Suppressor macrophage treated with lipopolysaccharide for 4 hours (primary cell): ENCODE results near the gene FGD4.

Experiments
- DNase-seq: peaks from one replicate; pipeline ENCODE4 v3.0.0-alpha.2; 2020

The FGD4 gene

DNA sequence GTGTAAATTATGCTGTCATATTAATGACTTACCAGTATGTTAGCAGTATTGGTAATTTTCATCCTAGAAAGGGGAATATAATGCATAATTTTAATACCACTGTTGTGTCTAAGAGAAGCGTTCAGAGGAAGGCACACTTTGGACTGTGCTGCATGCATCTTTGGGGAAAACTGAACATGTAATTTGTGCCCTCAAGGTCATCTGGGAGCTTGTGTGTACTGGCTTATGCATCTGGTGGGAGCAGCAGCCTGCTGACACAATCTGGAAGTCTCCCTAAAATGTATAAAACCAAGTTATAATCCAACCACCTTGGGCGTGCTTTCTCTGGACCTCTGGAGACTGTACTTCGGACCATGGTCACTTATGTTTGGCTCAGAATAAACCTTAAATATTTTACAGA, 14.1 kb downstream of the FGD4 start:
- no peak for DNase-seq

DNA sequence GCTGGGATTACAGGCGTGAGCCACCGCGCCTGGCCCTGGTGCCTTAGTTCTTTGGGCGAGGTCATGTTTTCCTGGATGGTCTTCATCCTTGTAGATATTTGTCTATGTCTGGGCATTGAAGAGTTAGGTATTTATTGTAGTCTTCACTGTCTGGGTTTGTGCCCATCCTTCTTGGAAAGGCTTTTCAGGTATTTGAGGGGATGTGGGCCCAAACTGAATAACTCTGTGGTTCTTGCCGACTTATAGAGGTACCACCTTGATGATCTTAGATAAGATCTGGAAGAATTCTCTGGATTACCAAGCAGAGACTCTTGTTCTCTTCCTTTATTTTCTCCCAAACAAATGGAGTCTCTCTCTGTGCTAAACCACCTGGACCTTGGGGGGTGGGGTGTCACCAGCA, 18.9 kb downstream of the FGD4 start:
- DNase-seq, result no peak

DNA sequence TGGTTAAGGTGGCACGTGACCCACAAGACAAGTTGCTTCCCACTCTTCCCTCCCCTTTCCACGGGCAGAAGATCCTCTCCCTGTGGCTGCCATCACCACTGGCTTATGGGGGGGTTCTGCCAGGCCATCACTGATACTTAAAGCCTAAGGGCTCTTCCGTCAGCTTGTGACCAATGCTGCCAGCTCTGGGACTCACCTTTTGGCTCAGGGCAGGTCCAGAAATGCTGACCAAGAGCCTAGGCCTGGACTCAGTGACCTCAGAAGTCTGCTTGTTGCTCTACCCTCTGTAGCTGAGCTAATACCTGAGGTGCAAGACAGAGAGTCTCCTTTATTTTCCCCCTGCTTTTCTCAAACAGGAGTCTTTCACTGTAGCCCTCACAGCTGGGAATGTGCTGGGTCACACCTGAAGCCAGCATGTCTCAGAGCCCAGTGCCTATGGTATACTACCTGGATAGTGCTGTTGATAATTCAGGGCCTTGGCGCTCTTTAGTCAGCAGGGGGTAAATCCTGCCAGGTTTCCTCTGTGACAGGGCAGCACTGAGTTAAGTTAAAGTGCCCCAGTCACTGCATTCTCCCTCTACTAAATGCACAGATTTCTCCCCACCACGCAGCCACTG, 19.7 kb downstream of the FGD4 start:
- no peak for DNase-seq

DNA sequence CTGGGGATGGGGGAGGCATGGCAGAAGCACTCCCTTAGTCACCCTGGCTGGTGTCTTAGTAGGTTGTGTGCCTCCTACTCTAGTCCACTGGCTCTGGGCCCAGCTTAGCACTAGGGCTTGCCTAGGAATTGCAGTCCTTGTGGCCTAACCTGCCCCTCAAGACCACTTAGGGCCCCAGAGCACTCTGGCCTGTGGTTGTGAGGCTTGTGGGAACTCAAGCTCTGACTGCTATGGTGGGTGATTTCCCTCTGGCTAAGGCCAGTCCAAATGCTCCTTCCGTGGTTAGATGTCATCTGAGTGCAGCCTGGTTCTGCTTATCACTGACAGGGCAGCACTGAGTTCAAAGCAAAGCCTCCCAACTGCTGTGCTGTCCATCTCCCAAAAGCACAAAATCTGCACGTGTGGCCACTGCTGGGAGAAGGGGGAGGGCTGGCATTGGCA, 20.2 kb downstream of the FGD4 start:
- peak; percentile 65 for DNase-seq

DNA sequence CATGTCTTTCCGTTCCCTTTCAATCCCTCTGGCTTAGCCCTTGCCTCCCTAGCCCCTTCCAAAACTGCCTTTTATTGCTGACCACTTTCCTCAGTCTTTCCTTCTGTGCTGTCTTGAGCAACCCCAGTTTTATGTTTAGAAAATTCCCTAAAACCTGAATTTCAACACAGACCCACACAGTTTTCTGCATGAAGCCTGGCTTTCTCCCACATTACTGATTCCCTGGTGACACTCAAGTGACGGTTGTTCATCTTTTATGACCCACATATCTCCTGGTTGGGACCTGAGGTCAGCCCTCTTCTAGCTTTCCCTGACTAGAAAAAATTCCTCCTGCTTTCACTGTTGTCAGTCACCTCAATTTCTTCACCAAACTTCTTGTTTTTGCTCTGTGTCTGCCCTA, 21.0 kb downstream of the FGD4 start:
- DNase-seq, result peak; percentile 66

DNA sequence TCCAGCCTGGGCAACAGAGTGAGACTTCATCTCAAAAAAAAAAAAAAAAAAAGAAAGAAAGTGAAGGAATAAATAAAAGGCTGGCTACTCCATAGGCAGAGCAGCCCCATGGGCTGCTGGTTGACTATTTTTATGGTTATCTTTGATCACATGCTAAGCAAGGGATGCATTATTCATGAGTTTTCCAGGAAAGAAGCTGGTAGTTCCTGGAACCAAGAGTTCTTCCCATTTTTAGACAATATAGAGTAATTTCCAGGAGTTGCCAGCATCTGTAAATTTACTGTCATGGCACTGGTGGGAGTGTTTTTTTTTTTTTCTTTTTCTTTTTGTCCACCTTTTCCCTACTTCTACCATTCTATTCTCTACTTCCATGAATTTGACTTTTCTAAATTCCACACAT, 24.2 kb downstream of the FGD4 start:
- peak; percentile 22 for DNase-seq

DNA sequence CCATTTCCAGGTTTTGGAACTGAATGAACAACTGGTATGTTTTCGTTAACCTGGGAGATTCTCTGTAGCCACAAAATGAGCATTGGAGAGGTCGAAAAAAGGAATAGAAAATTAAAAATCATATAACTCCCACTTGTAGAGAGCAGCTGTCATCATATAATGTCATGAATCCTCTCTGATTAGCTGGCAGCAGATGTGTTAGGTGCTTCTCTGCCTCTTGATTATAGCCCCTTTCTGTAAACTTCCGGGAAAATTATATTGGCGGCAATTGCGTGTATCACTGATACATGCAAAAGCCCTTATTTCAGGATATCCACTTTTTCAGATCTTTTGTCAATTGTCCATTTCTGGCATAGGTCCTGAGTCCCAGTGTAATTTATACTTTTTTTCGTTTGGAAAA, 31.7 kb downstream of the FGD4 start:
- DNase-seq, result no peak

DNA sequence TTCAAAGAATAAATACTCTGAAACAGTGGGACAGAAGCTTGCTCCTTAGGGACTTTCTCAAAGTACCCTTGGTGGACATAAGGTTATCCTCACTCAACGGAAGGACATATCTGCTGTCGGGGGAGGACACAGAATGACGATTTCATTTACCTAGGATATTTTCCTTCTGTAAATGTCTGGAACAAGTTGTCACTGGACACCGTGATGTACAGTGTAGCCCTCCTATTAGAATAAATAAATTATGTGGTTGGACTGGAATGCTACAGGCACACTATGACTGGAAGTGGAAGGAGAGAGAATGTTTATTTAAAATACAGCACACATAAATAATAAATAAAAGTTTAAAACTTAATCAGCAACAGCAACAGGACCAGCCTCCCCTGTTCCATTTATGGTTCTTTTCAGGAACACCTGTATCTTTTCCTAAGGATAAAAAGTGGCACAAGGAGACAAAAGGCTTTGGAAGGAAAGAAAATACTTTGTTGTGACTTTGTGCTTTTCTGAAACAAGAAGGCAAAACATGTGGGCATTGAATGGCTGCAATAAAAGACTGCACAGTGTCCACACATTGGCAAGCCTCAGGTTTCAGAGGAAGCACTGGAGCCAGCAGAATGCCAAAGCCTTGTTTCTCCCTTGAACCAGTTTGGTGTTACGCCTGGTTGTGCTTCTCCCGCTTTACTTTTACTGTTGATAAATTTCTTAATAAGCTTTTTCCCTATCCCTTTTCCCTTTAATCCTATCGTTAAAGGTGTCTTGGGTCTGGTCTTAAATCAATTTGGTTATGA, 36.8 kb downstream of the FGD4 start:
- no peak for DNase-seq

DNA sequence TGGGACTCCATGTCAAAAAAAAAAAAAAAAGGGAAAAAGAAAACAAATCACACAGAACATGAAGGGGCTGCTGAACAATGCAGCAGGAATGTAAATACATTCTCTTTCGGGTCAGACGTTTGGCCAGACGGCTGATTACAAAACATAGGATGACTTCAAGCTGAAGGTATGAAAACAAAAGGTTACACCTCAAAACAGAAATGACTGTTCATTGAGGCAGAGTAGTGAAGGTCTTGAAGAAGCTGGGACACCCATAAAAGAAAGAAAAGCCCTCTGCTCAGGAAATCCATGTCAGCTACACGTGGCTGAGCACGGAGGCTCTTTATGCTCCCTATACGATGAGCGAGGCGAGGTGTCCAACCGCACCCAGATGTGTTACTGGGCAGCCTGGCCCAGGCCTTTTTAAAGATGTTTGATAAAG, 37.7 kb downstream of the FGD4 start:
- no peak for DNase-seq

DNA sequence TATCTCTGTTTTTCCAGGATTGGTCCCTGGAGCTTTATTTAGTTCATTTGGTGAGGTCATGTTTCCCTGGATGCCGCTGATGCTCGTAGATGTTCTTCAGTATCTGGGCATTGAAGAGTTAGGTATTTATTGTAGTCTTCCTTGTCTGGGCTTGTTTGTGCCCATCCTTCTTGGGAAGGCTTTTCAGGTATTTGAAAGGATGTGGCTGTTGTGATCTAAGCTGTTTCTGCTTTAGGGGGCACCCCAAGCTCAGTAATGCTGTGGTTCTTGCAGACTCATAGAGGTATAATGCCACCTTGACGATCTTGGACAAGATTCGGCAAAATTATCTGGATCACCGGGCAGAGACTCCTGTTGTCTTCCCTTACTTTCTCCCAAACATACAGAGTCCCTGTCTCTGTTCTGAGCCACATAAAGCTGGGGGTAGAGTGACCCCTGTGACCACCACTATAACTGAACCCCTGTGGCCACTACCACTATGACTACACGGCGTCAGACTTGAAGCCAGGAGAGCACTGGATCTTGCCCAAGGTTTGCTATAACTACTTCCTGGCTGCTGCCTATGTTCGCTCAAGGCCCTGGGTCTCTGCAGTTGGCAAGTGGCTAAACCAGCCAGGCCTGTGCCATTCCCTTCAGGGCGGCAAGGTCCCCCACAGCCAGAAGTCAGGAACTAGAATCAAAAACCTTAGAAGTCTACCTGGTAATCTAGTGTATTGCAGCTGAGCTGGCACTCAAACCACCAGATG, 40.9 kb downstream of the FGD4 start:
- no peak for DNase-seq

DNA sequence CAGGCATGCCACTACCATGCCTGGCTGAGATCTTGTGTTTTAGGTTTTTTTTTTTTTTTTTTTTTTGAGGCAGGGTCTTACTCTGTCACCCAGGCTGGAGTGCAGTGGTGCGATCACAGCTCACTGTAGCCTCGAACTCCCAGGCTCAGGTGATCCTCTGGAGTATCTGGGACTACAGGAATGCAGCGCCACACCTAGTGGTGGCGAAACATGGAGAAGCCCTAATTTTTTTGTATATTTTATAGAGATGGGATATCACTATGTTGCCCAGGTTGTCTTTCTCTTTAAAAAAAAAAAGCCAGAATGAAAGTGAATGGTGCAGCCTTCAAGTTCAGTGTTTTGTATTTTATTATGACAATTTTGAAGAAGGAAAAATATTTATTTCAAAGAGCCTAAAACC, 44.1 kb downstream of the FGD4 start:
- no peak for DNase-seq

DNA sequence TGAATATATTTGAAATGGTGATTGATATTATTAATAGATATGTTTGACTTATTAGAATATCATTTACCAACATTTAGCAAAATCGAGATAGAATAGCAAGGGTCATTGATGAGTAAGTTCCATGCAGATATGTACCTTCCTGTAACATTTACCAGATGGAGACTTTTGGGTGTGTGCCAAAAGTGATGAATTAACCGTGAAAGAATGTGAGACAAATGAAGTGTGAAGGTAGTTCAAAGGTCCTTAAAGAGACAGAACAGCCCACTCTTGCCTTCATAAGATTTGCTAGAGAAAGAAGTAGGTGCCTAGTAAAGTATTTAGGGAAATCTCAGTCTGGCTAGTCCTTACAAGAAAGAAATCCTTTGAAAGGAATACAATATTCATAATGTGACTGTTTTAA, 45.5 kb downstream of the FGD4 start:
- no peak for DNase-seq

DNA sequence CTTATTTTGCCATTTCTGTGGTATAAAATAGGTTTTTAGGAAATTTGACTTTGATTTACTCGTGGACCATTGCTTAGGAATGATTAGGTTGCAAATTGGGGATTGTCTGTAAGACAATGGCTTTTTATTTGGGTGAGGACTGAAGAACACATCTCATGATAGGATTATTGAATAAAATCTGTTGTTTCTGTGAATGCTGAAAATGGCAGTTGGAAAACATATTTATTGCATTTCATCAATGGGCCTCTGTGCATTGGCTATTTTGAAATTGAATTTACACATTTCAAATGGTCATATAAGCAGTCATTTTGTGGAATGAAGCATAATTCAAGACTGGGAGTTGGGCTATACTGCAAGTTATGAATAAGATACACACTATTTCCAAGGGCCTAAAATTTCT, 46.0 kb downstream of the FGD4 start:
- no peak for DNase-seq

DNA sequence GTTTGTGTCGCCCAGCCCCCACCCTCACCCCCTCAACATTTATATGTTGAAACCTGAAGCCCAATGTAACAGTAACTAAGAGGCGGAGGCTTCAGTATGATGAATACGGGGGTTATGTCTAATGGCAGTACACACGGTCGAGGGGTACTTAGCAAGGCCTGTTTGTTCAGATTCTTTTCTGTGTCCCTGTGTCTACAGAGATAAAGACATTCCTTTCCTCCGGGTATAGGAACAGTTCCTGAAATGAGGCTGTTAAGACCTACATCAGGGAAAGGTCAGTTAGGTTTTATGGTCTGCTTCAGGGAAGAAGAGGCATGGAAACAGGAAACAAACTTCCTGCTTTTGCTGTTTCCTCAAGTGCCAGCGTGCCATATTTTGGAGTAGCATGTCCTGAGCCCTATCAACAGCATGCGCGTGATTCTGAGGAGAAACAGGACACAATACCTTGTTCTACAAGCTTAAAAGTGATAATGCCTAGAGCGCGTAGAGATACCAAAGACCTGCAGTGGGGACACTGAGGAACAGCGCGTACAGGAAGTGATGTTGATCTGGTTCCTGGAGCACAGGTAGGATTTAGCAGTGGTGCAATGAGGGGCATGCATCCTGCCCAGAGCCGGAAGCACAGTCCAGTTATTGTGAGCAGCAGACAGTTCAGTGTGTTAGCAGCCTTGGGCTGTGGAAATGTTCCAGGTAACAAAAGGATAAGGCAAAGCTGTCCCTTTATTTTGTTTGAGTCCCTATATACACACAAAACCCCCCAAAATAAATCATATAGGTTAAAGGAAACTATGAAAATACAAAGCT, 47.2 kb downstream of the FGD4 start:
- no peak for DNase-seq

DNA sequence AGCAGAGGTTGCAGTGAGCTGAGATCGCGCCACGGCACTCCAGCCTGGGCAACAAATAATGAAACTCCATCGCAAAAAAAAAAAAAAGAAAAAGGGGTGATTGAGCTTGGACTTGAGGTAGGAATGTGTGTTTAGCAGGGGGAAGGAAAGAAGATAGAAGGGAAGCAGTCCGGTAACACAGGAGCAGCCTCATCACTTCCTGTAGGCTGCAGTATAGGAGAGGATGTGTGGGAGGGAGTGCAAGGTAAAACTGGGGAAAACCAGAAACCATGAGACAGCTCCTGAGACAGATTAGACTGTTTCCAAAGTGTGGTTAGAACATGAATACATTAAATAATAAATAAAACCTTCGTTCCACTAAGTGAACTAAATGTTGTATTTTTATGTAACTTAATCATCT, 49.2 kb downstream of the FGD4 start:
- no peak for DNase-seq

DNA sequence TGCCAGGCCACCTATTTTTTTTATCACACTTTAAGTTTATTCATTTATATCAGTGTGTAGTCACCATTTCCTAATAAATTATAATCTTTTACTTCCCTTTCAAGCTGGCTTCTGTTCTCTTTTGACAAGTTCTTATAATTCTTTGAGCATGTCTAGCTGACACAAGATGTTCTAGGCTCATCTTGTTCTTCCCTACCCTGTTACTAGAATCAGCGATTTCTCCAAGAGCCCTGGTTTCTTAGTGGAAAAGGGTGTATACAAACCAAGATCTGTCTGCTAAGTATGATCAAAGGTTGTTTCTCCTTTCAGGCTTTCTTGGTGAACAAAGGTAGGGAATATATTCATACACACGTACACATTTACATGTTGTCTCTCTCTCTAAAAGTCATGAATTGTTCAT, 51.0 kb downstream of the FGD4 start:
- DNase-seq, result no peak

DNA sequence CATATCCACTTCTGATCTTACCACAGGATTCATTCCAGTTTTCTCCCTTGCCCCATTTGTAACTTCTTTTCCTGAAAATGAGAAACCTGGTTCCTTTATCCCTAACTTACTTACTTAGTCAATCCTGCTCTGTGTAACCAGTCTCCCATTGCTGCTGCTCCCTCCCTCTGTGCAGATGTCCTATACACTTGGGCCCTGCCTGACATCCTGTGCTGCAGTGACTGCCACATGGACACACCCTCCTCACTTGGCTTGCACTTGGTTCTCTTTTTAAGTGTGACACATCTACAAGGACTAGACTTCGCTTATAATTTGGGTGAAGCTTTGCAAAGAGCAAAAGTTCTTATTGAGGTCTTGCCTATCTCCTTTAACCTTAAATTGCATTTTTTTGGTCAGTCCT, 51.4 kb downstream of the FGD4 start:
- DNase-seq, result peak; percentile 24

DNA sequence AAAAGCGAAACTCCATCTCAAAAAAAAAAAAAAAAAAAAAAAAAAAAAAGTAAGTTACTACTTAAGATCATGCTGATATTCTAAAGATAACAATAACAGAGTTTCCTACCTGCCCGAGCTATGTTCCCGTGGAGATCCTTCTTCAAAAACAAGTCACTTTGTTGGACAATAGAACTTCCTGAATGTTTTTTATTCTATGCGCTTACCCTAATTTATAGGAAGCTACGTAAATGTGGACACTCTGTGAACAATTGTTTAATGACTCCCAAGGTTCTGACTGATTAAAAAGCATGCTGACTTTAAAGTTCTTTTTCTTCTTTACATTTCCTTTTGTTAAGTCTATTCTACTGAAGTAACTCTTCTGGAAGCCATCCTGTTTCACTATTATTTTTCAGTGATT, 52.5 kb downstream of the FGD4 start:
- no peak for DNase-seq

DNA sequence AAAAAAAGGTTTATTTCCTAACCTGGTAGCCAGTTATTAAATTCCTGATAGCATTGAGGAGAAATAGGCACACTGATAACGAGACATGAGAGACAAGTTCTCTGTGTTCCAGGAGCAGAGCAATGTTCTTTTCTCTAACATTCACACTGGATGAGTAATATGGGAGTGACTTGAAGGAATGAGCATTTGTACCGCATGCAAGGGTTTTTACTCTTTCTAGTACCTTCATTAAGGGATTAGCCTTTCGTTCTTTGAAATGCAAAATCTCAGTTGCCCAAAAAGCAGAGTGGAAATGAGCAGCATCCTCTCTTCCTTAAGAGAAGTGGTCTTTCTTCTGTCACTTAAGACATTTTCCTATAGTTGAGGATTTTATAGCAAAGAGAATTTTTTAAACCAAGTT, 54.7 kb downstream of the FGD4 start:
- no peak for DNase-seq

DNA sequence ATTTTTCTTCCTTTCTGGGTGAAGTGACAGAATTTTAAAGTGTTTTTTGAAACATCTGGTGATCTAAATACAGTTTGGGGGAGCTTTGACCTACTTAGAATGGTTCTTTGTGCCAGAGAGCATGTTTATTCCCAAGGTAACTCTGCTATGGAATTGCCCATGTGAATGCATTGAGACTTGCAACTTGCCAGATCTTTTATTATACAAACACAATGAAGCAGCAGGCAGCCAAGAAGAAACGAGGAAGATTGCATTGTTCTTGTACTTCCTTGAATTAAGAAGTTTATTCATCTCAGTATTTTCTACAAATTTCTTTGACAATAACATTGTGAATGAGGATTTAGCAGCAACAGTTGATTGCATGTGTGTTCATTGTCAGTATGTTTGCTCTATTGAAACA, 55.5 kb downstream of the FGD4 start:
- DNase-seq, result no peak

DNA sequence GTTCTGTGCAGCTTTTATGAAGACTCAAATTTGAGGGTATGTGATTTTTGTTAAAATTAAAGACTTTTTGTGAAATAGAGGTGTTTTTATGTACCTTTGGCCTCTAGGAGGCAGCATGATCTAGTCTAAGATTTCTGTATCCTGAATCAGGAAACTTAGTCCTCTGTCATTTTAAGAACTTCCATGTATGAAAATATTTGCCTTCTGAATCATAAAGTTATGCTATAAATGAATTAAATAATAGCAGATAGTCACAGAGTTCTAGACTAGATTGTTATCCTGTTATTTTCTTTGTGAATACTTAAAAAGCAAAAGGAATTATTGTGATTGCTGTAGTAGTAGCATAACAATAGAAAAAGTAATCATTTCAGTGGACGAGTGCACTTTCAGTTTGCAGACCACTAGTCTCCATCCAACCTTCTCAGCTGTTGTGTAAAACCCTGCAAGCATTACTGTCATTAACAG, 56.3 kb downstream of the FGD4 start:
- peak; percentile 84 for DNase-seq

DNA sequence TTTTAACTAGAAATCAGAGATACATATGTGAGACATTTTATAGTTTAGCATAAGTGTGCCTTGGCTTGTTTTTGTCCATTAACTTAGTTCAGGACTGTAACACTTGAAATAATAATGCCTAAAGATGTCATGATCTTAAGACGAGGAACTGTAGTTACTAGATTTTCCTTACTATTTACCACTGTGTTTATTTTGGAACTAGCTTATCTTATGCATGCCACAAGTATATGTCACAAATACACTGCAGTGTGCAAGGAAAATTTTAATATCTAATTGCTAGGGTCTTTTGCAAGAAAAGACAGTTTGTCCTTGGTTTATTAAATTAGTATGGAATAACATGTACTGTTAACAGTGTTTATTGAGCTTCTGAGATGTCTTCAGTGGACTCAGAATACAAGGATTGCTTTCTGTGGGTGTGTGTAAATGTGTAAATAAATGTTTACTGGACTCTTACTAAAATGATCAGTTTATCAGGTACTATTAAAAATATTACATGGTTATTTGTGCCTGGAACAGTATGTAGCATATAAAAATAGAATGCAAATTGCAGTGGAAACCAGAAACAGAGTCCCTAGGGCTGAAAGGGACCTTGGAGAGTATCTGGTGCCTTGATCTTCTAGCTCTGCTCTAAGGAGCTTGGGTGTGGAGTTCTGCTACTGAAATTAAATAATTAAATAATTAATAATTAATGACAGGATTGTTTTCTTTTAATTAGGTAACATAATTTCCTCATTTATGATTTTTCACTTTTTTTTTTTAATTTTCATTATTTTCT, 58.1 kb downstream of the FGD4 start:
- DNase-seq, result no peak
